GM18861 (cell line): ENCODE data around the gene BIK.

Experiments used
- ATAC-seq: cut with Tn5 transposase; IDR thresholded peaks from one replicate; pipeline ENCODE4 v1.9.1; 2021; ENCODE audit not compliant: unreplicated experiment

The BIK gene, protein sequence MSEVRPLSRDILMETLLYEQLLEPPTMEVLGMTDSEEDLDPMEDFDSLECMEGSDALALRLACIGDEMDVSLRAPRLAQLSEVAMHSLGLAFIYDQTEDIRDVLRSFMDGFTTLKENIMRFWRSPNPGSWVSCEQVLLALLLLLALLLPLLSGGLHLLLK

DNA sequence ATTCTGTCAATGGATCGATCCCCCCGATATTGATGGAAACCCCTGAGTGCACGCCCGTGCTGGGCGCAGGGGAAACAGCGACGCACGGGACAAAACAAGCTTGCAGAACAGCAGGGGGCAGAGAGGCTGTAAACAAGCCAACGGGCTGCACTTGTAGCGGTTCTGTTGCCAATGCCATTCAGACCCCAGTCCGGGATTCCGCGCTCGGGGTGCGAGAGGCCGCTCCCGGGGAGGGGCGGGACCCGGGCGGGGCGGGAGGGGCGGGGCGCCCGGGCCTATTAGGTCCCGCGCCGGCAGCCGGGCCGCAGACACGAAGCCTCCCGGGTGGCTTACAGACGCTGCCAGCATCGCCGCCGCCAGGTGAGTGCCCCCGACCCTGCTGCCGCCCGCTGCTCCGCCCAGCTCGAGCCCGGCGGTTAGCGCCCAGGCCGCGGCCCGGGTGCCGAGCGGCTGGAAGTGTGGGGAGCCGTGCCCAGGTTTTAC, at the start of gene BIK:
Gene BIK, plus strand, starts transcription at position 307 of the 483 bp plus-strand sequence. CDS start 13,273 bp downstream, outside the sequence.
- ATAC-seq, result no peak

DNA sequence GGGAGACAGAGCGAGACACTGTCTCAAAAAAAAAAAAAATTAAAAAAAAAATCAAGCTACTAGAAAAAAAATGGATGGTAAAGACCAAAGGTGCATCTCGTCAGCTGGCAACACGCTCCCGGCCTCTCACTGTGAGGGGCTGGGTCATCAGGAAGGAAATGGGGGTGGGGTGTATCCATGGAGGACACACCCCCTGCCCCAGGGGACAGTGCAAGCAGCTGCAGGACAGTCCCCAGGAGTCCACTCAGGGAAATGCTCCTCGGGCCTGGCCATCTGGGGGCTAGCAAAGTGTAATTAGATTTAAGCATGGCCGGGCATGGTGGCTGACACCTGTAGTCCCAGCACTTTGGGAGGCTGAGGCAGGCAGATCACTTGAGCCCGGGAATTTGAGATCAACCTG, 44.4 kb upstream of the BIK start:
- ATAC-seq, result no peak

DNA sequence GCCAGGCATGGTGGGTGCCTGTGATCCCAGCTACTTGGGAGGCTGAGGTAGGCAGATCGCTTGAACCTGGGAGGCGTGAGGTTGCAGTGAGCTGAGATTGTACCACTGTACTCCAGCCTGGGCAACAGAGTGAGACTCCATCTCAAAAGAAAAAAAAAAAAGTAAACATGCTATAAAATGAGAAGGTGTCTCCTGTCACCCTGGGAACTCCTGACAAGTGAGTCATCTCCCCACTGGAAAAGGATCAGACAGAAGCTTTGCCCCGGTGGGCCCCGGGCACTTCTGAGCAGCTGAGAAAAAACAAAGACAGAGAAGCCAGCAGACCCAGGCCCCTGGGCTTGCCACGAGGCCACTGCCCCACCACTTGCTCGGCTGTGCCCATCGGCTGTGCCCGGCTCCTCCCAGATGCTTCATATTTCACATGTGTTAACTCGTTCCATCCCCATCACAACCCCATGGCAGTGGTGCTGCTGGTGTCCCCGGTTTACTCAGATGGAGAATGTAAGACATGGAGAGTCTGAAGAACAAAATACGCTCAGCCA, 43.6 kb upstream of the BIK start:
- ATAC-seq, result no peak

DNA sequence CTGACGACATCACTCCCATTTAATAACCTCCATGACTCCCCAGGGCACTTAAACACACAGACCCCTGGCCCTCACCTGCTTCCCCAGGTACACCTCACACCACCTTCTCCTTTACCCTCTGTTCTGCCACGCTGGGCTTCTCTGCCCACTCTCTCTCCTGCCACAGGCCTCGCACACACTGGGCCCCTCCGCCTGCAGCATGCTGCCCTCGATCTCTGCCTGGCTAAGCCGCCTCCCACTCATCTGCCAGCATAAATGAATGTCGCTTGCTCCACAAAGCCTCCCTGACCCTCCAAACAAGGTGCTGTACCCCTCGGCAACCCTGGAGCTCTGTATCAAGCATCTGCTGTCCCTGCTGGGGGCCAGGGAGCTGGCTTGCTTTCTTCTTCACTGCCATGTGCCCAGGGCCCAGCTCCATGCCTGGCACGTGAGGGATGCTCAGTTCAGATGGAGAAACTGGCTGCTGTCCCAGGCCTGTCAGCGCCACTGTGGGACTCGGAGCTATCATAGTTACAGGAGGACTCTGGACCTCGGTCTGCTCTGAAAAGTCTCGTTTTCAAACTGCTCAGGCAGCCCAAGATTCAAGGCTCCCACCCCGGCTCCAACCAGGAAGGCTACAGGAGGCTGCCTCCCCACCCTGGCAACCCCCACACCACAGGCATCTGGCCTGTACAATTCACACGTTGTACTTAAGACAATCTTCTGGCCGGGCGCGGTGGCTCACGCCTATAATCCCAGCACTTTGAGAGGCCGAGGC, 33.3 kb upstream of the BIK start:
- ATAC-seq, result no peak

DNA sequence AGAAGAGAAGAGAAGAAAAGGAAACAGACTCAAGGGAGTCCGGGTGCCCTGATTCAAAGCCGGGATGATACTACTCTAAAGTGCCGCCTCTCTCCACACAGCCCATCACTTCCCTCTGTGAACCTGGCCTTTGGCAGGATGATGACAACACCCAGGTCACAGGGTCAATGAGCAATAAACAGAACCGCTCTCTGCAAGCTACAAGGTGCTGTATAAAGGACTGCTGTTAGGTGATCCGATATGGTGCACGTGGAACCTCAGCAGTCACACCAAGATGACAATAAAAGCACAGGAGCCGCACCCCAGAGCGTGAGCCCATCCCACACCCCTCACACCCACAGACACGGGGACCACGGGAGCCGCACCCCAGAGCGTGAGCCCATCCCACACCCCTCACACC, 32.0 kb upstream of the BIK start:
- ATAC-seq, result no peak

DNA sequence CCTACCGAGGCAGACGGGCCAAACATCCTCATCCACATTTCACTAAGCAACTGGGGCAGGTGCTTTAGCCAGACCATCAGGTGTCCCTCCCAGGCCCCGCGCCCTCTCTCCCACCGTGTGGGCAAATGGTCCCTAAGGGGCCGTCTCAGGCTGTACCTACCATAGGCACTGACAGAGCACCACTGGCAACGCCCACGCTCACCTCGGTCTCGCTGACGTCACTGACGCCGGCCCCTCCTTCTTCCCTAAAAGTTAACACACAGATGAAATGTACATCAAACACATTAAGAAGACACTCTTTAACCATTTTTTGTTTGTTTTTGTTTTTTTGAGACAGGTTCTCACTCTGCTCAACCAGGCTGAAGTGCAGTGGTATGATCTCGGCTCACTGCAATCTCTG, 30.8 kb upstream of the BIK start:
- no peak for ATAC-seq

DNA sequence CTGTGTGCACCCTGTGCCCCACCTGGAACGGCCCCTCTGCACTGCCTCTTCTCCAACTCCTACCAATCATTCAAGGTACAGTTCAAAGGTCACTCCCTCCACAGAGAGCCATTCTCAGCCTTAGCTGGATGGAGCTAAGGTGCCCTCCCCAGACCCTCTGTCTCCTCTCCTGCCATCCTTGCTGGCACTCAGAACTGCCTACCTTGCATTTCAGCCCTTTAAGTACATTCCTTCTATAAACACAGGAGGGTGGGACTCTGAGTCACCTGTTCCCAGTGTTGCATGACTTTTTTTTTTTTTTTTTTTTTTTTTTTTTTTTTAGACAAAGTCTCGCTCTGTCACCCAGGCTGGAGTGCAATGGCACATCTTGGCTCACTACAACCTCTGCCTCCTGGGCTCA, 29.9 kb upstream of the BIK start:
- no peak for ATAC-seq

DNA sequence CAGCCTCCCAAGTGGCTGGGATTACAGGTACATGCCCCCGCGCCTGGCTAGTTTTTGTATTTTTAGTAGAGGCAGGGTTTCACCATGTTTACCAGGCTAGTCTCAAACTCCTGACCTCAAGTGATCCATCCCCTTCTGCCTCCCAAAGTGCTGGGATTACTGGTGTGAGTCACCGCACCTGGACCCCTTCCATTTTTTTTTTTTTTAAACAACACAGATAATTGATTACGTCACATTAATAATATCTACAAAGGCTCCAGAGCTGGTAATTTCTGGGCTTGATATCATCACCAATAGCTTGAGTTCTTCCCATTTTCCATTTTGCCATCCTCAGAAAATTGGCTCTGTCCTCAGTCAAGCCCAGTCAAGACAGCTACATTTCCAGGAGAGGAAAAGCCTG, 28.6 kb upstream of the BIK start:
- no peak for ATAC-seq

DNA sequence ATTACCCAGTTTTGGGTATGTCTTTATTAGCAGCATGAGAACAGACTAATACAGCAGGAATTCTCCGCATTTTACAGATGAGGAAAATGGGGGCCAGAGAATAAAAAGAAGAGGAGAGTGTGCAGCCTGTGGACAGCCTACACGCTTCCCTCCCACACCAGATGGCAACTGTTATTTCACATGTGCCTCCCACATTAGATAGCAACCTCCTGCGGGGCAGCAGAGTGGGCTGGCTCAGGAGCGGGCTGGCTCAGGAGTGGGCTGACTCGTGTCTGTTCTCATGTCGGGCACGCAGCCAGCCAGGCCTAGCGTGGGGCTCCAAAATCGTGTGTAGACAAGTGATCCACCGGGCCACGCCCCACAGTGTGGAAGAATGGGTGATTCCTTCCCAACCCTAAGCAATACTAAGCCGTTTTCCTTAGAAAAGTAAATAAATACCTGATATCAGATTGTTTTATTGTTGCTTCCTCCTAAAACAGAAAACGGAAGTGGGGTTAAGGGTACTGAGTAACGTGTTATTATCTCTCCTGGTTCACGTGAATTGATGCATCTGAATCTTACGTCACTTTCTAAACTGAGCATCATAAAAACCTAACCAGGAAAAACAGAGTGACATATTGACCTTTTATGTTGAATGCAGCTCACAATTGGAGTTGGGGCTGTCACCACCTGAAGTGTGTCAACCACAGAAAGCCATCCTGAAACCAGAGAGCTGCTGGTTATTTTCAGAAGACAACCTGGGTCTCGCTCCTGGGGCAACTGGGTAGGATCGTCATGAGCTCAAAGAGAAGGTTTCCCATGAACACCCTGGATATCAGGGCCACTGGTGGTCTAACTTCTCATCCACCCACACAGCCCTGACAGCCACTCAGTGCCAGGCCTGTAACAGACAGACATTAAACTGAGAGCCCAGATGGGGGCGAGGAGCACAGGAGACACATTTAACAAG, 24.6 kb upstream of the BIK start:
- ATAC-seq, result no peak

DNA sequence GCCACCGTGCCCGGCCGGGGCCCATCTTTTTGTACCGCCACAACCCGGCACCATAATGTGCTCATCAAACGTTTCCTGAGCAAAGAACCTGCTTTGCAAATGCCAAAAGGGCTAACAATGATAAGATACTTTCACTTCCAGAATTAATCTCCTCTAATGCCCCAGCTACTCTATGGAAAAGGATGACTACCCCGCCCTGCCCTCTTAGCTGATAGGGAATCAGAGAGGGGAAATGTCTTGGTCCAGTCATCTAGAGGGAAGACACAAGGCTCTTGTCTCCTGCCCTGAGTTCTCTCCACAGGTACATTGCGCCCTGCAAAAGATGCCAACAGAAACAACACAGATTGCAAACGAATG, 21.9 kb upstream of the BIK start:
- no peak for ATAC-seq

DNA sequence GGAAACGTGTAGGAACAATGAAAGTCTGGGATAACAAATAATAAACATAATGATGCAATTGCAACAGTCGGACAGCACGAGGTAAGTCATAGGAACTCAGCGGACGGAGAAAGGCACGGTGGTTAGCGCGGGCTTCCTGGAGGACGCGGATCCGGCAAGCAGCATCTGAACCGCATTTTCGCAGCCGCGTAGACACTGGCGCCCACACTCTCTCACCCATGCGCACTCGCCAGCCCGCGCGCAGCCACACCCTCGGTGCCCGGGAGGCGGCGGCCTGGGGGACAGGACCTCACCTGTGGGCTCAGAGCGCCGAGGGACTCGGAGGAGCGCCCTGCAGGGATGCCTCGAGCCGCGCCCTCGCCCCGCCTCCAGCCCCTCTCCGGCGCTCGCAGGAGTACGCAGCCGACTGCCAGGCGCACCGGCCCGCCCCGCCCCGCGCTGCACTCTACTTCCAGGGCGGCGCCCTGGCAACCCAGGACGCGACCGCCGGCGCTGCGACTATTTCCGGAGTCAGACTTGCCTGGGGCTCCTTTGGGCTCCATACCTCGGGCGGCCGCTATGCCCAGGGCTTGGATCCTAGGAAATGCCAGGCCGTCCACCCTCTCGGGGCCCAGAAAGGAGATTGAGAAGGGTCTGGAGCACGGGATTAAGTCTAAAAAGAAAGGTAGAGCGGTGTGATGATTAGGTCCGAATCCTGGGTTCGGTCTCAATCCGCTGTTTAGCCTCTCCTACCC, 21.4 kb upstream of the BIK start, which contains the start of gene TTLL1:
Gene TTLL1, minus strand, starts transcription at position 408 of the 734 bp plus-strand sequence. CDS start 13,805 bp downstream, outside the sequence.
- peak; percentile 73 for ATAC-seq

DNA sequence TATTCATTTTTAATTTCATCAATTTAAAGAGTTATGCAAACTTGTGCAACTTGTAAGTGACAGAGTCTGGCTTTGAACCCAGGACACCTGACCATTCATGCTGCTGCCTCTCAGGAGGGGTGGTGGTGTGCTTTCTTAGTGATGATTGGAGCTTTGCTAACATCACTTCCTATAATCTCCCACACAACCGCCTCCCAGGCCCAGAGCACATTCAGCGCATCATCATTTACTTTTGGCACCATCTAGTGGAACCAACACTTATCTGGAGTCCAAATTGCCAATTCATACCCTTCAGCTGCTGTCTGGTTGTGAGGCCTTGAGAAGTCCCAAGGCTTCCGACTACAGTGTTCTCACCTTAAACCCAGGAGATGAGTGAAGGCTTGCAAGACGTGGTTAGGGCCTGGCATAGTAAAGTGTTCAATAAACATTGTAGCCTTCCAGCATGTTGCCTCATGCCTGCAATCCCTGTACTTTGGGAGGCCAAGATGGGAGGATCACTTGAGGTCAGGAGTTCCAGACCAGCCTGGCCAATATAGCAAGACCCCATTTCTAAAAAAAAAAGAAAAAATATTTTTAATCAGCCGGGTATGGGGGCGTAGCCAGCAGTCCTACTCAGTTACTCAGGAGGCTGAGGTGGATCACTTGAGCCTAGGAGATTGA, 20.3 kb upstream of the BIK start:
- ATAC-seq, result no peak

DNA sequence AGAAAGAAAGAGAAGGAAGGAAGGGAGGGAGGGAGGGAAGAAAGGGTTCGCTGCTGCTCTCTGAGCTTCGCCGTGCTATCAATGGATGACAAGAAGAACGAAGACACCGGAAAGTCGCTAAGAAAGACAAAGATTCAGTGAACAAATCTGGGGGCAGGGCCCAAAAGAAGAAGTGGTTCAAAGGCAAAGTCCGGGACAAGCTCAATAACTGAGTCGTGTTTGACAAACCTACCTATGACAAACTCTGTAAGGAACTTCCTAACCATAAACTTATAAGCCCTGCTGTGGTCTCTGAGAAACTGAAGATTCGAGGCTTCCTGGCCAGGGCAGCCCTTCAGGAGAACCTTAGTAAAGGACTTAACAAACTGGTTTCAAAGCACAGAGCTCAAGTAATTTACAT, 18.5 kb upstream of the BIK start:
- ATAC-seq, result no peak

DNA sequence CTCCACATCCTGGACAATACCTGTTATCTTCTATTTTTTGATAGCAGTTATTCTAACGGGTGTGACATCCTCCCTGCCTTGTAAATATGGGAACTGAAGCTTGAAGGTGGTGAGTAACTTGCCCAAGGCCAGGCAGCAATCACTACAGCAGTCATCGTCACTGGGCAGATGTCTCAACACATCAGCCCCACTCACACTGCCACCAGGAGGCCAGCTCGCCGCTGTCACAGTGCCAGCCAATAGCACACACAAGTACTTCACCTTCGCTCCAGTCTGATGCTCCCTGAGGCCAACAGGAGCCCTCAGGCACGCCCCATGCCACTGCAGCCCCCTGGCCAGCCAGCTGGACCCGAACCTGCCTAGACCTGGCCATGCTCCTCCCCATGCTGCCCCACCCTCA, 16.5 kb upstream of the BIK start:
- ATAC-seq, result no peak

DNA sequence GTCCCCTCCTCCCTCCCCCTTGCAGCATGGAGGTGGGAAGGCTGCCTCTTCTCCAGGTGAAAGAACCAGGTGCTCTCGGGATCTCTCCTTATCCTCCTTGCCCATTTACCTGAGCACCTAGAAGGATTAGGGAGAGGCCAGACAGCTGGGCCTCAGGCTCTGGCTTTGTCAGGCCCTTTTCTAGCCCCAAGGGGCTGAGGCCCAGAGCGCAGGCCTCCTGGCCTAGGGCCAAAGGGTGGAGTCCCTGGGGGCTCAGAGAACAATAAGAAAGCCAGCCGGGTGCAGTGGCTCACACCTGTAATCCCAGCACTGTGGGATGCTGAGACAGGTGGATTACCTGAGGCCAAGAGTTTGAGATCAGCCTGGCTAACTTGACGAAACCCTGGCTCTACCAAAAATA, 16.0 kb upstream of the BIK start:
- no peak for ATAC-seq

DNA sequence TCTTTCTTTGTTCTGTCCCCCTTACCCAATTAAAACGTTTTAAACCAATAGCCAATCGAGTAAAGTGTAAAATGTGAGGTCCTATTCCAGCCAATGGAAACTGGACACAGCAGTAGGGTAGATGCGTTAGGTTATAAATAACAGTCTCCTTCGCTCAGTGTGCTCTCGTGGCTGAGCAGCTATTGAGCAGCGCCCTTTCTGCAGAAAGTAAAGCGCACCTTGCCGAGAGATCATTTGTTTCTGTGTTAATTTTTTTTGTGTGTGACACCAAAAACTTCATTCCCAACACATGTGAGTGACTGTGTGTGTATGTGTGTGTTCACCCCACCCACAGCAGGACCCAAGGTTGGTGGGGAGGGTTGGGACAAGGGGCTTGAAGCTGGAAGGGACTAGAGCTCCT, 14.1 kb upstream of the BIK start:
- no peak for ATAC-seq

DNA sequence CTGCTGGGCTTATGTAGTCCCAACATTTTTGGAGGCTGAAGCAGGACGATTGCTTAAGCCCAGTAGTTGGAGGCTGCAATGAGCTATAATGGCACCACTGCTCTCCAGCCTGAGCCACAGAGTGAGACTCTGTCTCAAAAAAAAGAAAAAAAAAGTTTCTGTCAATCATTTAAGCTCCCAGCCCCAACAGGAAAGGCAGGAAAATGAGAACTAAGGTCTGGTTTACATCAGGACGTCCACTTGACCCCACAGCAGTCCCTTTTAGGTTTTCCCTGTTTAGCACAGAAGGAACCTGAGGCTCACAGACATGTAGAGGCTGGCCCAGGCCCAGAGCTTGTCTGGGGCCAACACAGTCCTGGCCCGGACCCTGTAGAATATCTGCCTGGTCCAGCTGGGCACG, 12.2 kb upstream of the BIK start:
- no peak for ATAC-seq

DNA sequence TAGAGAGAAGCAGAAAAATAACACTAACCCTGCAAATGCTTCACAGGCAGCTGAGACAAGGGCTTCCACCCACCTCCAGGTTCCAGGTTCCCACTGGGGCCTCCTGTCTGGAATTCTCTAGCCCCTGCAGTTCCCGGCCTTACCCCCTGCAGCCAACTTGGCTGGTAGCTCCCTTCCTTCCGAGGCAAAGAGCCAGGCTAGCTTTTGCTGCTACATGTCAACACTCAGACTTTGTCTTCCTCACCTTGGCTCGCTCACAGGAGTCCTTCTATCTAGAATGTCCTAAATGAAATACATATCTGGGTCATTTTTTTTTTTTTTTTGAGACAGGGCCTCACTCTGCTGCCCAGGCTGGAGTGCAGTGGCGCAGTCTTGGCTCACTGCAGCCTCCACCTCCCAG, 11.5 kb upstream of the BIK start:
- ATAC-seq, result no peak

DNA sequence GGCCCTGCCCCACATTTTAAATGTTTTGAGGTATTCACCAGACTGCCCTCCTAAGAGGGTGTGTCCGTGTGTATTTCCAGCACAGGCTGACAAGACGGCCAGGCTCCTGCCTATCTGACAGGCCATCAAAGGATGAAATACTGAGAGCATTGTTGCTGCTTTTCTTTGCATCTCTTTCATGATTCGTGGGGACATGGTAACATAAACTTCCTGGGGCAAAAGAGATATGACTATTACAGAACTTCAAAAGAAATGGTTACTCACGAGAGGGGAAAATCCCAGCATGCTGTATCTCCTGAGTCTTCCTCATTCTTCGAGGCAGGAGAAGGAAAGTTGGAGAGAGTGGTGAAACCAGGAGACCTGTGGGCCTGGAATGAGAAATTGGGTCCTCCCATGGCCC, 10.3 kb upstream of the BIK start:
- ATAC-seq, result no peak

DNA sequence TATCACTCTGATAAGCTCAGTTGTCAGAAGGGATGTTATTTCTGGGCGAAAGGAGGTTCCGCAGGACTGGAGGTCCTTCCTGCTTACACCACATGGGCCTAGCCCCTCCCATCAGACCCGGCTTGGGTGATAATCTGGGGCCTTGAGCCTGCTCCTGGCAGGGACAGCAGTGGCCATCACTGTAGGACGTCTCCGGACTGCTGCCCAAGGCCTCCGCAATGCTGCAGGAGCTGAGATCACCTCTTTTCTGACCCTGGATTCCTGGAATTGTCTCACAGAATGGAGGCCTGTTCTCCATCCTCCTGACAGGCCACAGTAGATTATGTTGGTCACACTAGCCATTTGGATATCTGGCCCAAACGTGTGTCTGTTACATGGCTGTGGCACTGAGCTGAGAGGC, 9.2 kb upstream of the BIK start:
- no peak for ATAC-seq
